Measurements from ENCODE around the gene DCLRE1A. TPM values are rescaled to one million over a fixed set of nuclear protein-coding genes. Genes with fewer than 3 reads are reported as not detected.

Gene DCLRE1A
- total RNA-seq: 5.3 and 5.7 TPM in 2 replicates

DNA sequence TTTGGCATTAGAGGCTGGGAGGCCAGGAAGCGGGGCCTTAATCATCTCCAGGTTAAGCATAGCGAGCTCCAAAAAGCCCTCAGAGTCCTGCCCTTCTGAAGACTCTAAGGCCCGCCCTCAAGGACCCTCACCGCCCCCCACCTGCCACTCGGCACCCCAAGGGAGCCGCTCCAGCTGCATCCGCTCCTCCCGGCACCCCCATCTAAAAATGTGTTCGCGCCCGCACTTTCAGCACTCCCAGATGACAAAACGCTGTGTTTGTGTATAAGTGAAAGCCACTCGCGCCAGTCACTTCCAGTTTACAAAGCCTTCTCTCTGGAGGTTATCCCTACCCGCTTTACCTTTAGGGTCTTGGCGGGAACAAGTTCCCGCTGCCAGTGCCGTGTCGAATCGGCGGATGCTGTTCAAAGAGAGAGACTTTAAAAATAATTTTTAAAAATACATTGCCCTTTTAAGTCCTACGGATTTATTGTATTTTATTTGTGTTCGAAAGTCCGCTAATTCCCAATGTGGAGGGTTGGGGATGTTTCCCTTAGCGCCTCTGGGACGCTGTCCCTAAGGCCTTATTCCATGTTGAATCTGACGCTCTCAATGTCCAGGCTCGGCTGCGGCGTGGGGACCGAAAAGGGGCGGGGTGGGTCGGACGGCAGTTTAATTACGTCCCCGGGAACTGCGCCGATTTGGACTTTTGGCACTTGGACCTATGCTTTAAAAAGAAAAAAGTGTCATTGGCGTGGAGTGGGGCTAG lies at the start of gene DCLRE1A, which contains the start of gene NHLRC2:
DCLRE1A (minus strand) TSS at position 70 of the 748 bp plus-strand sequence. CDS start 900 bp downstream, outside the sequence.
NHLRC2 (plus strand) TSS at position 649 of the 748 bp plus-strand sequence. CDS start 212 bp downstream, outside the sequence.

Other genes starting within 250 kb of the DCLRE1A start
- gene NRAP, start 190.0 kb downstream of the DCLRE1A start, total RNA-seq: not detected in 2 replicates
- gene CASP7, start 174.2 kb downstream of the DCLRE1A start, total RNA-seq: 35.0 and 43.8 TPM in 2 replicates
- gene PLEKHS1, start 102.4 kb downstream of the DCLRE1A start, total RNA-seq: not detected in 2 replicates
- 13.7 and 16.0 TPM in 2 replicates for gene NHLRC2, start 579 bp upstream of the DCLRE1A start, total RNA-seq
- gene ADRB1, start 189.8 kb upstream of the DCLRE1A start, total RNA-seq: 2.8 and 11.1 TPM in 2 replicates